DND-41 (cell line): ENCODE measurements around the gene MSTO1.
"Not testable (repeated sequence)": the region's sequence is repeated elsewhere in the genome, so short reads cannot be mapped to it uniquely, and the experiment has no call there.

Experiments used
- ATAC-seq: fragments of 200-7000 bp; cut with Tn5 transposase; 3 replicates; pipeline ENCODE4 v1.9.1; 2021; ENCODE audit warnings: low read depth; ENCODE audit not compliant: insufficient read depth
- DNase-seq: peaks from one replicate; pipeline ENCODE4 v3.0.0-alpha.2; 2020
- H2AFZ ChIP-seq: 2 replicates; pipeline ENCODE4 v1.6.0; 2012; ENCODE audit warnings: low read depth, low read length
- H3K27ac ChIP-seq: 2 replicates; pipeline ENCODE4 v1.5.1; 2012; ENCODE audit warnings: low read length, inconsistent platforms
- H3K27me3 ChIP-seq: fragments of 200-600 bp; sonication (generic); 2 replicates; pipeline ENCODE4 v1.6.0; 2012; ENCODE audit warnings: low read length, mild to moderate bottlenecking, inconsistent platforms; ENCODE audit not compliant: insufficient read depth, poor library complexity
- H3K36me3 ChIP-seq: 2 replicates; pipeline ENCODE4 v1.5.1; 2012; ENCODE audit warnings: low read length, inconsistent platforms; ENCODE audit not compliant: insufficient read depth
- H3K4me1 ChIP-seq: 2 replicates; pipeline ENCODE4 v1.5.1; 2012; ENCODE audit warnings: mild to moderate bottlenecking, low read length; ENCODE audit not compliant: insufficient read depth
- H3K4me2 ChIP-seq: 2 replicates; pipeline ENCODE4 v1.6.0; 2012; ENCODE audit warnings: mild to moderate bottlenecking, moderate library complexity, low read length, inconsistent platforms; ENCODE audit not compliant: insufficient read depth
- H3K4me3 ChIP-seq, 2 experiments: fragments of 200-600 bp in 1 of 2; shearing (Covaris generic) in 1 of 2; 2 replicates each; pipeline ENCODE4 v1.5.1; 2012 to 2016; ENCODE audit warnings: inconsistent platforms in 2 of 2, low read length in 2 of 2, mild to moderate bottlenecking in 2 of 2, low read depth in 1 of 2, moderate library complexity in 1 of 2
- H3K79me2 ChIP-seq: 2 replicates; pipeline ENCODE4 v1.6.0; 2012; ENCODE audit warnings: low read length, inconsistent platforms; ENCODE audit not compliant: insufficient read depth
- H3K9ac ChIP-seq: 2 replicates; pipeline ENCODE4 v1.6.0; 2012; ENCODE audit warnings: low read depth, mild to moderate bottlenecking, inconsistent platforms, low read length, moderate library complexity
- H3K9me3 ChIP-seq: 2 replicates; pipeline ENCODE4 v1.5.1; 2012; ENCODE audit warnings: low read length, moderate library complexity, mild to moderate bottlenecking, inconsistent platforms; ENCODE audit not compliant: insufficient read depth, severe bottlenecking
- H4K20me1 ChIP-seq: 2 replicates; pipeline ENCODE4 v1.6.0; 2012; ENCODE audit warnings: low read length; ENCODE audit not compliant: insufficient read depth
- CTCF ChIP-seq: IDR thresholded peaks from 2 replicates; pipeline ENCODE4 v1.5.1; 2012; ENCODE audit warnings: borderline replicate concordance, low read length, moderate library complexity, mild to moderate bottlenecking; ENCODE audit not compliant: poor library complexity, severe bottlenecking; ENCODE audit errors: extremely low read depth
- EZH2 ChIP-seq: IDR thresholded peaks from 3 replicates; pipeline ENCODE4 v1.6.1; 2012; ENCODE audit warnings: borderline replicate concordance, low read depth, mild to moderate bottlenecking, moderate library complexity, low read length, inconsistent platforms; ENCODE audit not compliant: severe bottlenecking

The MSTO1 gene

GRCh38 chr1:155622191-155622590 lies 12.2 kb downstream of the MSTO1 start:
- ATAC-seq = no peak
- Histone ChIP-seq H3K79me2 (no peaks in the 10 kb centered on the region), H3K9me3 (no peaks in the 10 kb centered on the region), H3K4me3 (no peak overlapping the region), H3K9ac (no peak overlapping the region), H3K4me2 (no peak overlapping the region), H4K20me1 (no peaks in the 10 kb centered on the region), H3K36me3 (no peaks in the 10 kb centered on the region), H3K4me1 (no peaks in the 10 kb centered on the region), H3K27ac (no peak overlapping the region), H3K27me3 (no peaks in the 10 kb centered on the region), H2AFZ (peak overlapping the region; percentile 7; the same call in 1 of the 2 replicates)
- TF ChIP-seq CTCF = no peak
- TF ChIP-seq EZH2 = no peak
- DNase-seq = no peak

- H4K20me1 ChIP-seq = no peaks in the 10 kb centered on the region
These were observed 13.3 kb downstream of the MSTO1 start for GRCh38 chr1:155623357-155623756.

GRCh38 chr1:155626428-155626827 lies 16.4 kb downstream of the MSTO1 start:
- H3K4me2 ChIP-seq, H3K27me3 ChIP-seq, H3K27ac ChIP-seq, DNase-seq, H3K9me3 ChIP-seq, H2AFZ ChIP-seq, H3K4me3 ChIP-seq, H3K79me2 ChIP-seq, H4K20me1 ChIP-seq, ATAC-seq, H3K4me1 ChIP-seq, H3K9ac ChIP-seq, H3K36me3 ChIP-seq: not testable (repeated sequence)

More at GRCh38 chr1:155623357-155623756, 13.3 kb downstream of the MSTO1 start:
- Histone ChIP-seq H3K4me3 (no peak overlapping the region), H2AFZ (no peak overlapping the region), H3K9me3 (no peaks in the 10 kb centered on the region), H3K4me2 (no peak overlapping the region), H3K4me1 (no peaks in the 10 kb centered on the region), H3K79me2 (no peaks in the 10 kb centered on the region), H3K27me3 (no peaks in the 10 kb centered on the region), H3K36me3 (no peaks in the 10 kb centered on the region), H3K27ac (no peak overlapping the region), H3K9ac (no peak overlapping the region)
- ATAC-seq = no peak
- DNase-seq = no peak
- TF ChIP-seq CTCF = no peak
- no peak for TF ChIP-seq EZH2

- H3K4me3 ChIP-seq = peak overlapping the region; percentile 59 to 65; a peak in 3 of 4 replicates
- ATAC-seq = peak; percentile 39
- H3K27ac ChIP-seq = no peak overlapping the region; the same call in 1 of the 2 replicates
- H3K36me3 ChIP-seq = no peaks in the 10 kb centered on the region
- H3K27me3 ChIP-seq = no peaks in the 10 kb centered on the region
- H3K9me3 ChIP-seq = peaks cover 3% of the 10 kb centered on the region
- no peaks in the 10 kb centered on the region for H4K20me1 ChIP-seq
- H2AFZ ChIP-seq = peak overlapping the region; percentile 87
- peak overlapping the region; percentile 82 for H3K4me2 ChIP-seq
- H3K4me1 ChIP-seq = peaks cover 27% of the 10 kb centered on the region
- DNase-seq = no peak
- H3K79me2 ChIP-seq = peaks cover 7% of the 10 kb centered on the region
- H3K9ac ChIP-seq = peak overlapping the region; percentile 63
- TF ChIP-seq CTCF (no peak), EZH2 (no peak)
These were observed 26.6 kb downstream of the MSTO1 start for GRCh38 chr1:155636397-155637153.
